ENCODE measurements around the gene ZC3H6.

- TF ChIP-seq CTCF (IDR thresholded peaks at IDR 0.05; ENCODE audit: insufficient read depth, low read depth, low read length) (peak; percentile 99), EZH2 (IDR thresholded peaks at IDR 0.05; ENCODE audit: insufficient read depth, low read length) (no peak)
Observed at GRCh38 chr2:112259509-112260294, 15.7 kb upstream of the ZC3H6 start.
